C4-2B (cell line): ENCODE data around the gene MAP4K3.

Experiments
- ZFX ChIP-seq: fragments of 450-650 bp; IDR thresholded peaks from 2 replicates; pipeline ENCODE4 v1.6.1; 2017
- TF ChIP-seq, protein P1 (sequence below): fragments of 450-650 bp; conservative IDR thresholded peaks from 2 replicates; pipeline ENCODE4 v1.5.1; 2017; ENCODE audit warnings: mild to moderate bottlenecking

GRCh38 chr2:39484206-39484605 lies 47.1 kb upstream of the MAP4K3 start:
- TF ChIP-seq, protein P1, sequence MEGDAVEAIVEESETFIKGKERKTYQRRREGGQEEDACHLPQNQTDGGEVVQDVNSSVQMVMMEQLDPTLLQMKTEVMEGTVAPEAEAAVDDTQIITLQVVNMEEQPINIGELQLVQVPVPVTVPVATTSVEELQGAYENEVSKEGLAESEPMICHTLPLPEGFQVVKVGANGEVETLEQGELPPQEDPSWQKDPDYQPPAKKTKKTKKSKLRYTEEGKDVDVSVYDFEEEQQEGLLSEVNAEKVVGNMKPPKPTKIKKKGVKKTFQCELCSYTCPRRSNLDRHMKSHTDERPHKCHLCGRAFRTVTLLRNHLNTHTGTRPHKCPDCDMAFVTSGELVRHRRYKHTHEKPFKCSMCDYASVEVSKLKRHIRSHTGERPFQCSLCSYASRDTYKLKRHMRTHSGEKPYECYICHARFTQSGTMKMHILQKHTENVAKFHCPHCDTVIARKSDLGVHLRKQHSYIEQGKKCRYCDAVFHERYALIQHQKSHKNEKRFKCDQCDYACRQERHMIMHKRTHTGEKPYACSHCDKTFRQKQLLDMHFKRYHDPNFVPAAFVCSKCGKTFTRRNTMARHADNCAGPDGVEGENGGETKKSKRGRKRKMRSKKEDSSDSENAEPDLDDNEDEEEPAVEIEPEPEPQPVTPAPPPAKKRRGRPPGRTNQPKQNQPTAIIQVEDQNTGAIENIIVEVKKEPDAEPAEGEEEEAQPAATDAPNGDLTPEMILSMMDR = no peak
- TF ChIP-seq ZFX = no peak
